NCI-H1930 (cell line): ENCODE measurements around the gene SH2D3C.

Experiments
- DNase-seq, 2 experiments: peaks; one replicate each; lab custom pipeline; 2025; lab: John Stamatoyannopoulos, UW

The SH2D3C gene

GRCh38 chr9:127778280-127779135 lies at the start of gene SH2D3C:
Gene SH2D3C (minus strand): TSS chr9:127778666. CDS start chr9:127778627, 39 bp downstream.
- DNase-seq, result no peak

- no peak for DNase-seq
These were observed 47.9 kb upstream of the SH2D3C start for GRCh38 chr9:127826253-127826913.

- DNase-seq, result peak; percentile 75 to 85
These were observed 47.0 kb upstream of the SH2D3C start for GRCh38 chr9:127825319-127826051.

GRCh38 chr9:127822108-127822507 lies 43.6 kb upstream of the SH2D3C start:
- no peak for DNase-seq

- no peak for DNase-seq
These were observed 40.1 kb upstream of the SH2D3C start for GRCh38 chr9:127818574-127818973.

GRCh38 chr9:127817881-127818434 lies 39.5 kb upstream of the SH2D3C start:
- DNase-seq, result no peak

GRCh38 chr9:127816728-127817127 lies 38.3 kb upstream of the SH2D3C start:
- DNase-seq, result no peak

GRCh38 chr9:127816362-127816725 lies 37.9 kb upstream of the SH2D3C start:
- DNase-seq, result no peak

GRCh38 chr9:127815512-127816361 lies 37.3 kb upstream of the SH2D3C start:
- no peak for DNase-seq

GRCh38 chr9:127814619-127815511 lies 36.4 kb upstream of the SH2D3C start:
- DNase-seq, result no peak

GRCh38 chr9:127813686-127814226 lies 35.3 kb upstream of the SH2D3C start:
- no peak for DNase-seq

GRCh38 chr9:127812936-127813675 lies 34.6 kb upstream of the SH2D3C start:
- DNase-seq, result no peak

- no peak for DNase-seq
These were observed 33.5 kb upstream of the SH2D3C start for GRCh38 chr9:127812011-127812410.

- no peak for DNase-seq
These were observed 32.1 kb upstream of the SH2D3C start for GRCh38 chr9:127810378-127811187.

- DNase-seq, result no peak
These were observed 31.3 kb upstream of the SH2D3C start for GRCh38 chr9:127809540-127810377.

- DNase-seq, result no peak
These were observed 30.6 kb upstream of the SH2D3C start for GRCh38 chr9:127809002-127809539.

- no peak for DNase-seq
These were observed 30.0 kb upstream of the SH2D3C start for GRCh38 chr9:127808347-127809001.
